DOHH2 (cell line): ENCODE data around the gene PIGQ.

ENCODE experiments used
- H3F3A ChIP-seq: fragments of 200-600 bp; sonication (generic), shearing (Covaris generic); 2 replicates; pipeline ENCODE4 v1.6.0; 2016; ENCODE audit warnings: antibody characterized with exemption, mild to moderate bottlenecking; ENCODE audit not compliant: control insufficient read depth, insufficient read depth
- H3K27ac ChIP-seq: fragments of 200-600 bp; sonication (generic); 2 replicates; pipeline ENCODE4 v1.5.1; 2014; ENCODE audit warnings: low read depth, mild to moderate bottlenecking, low read length, moderate library complexity
- H3K27me3 ChIP-seq: fragments of 200-600 bp; sonication (generic); 2 replicates; pipeline ENCODE4 v1.6.1; 2014; ENCODE audit warnings: mild to moderate bottlenecking, low read length, mixed read lengths; ENCODE audit not compliant: control insufficient read depth
- H3K36me3 ChIP-seq: fragments of 200-600 bp; sonication (generic); 2 replicates; pipeline ENCODE4 v1.6.1; 2014; ENCODE audit warnings: mild to moderate bottlenecking, low read length, moderate library complexity, mixed read lengths; ENCODE audit not compliant: control insufficient read depth
- H3K4me1 ChIP-seq: fragments of 200-600 bp; sonication (generic); 2 replicates; pipeline ENCODE4 v1.6.1; 2014; ENCODE audit warnings: mild to moderate bottlenecking, low read length, mixed read lengths; ENCODE audit not compliant: control insufficient read depth
- H3K4me2 ChIP-seq: fragments of 200-600 bp; sonication (generic); 2 replicates; pipeline ENCODE4 v1.6.0; 2014; ENCODE audit warnings: mild to moderate bottlenecking, low read length, moderate library complexity
- H3K4me3 ChIP-seq: fragments of 200-600 bp; sonication (generic); 2 replicates; pipeline ENCODE4 v1.5.1; 2014; ENCODE audit warnings: mild to moderate bottlenecking, low read length, mixed read lengths
- H3K79me2 ChIP-seq: fragments of 200-600 bp; sonication (generic); 2 replicates; pipeline ENCODE4 v1.6.1; 2014; ENCODE audit warnings: mild to moderate bottlenecking, low read length, mixed read lengths; ENCODE audit not compliant: control insufficient read depth
- H3K9me2 ChIP-seq: fragments of 200-600 bp; sonication (generic); replicated peaks from 2 replicates; pipeline ENCODE4 v1.6.1; 2014; ENCODE audit warnings: mild to moderate bottlenecking, low read length, mixed read lengths; ENCODE audit not compliant: control insufficient read depth
- H3K9me3 ChIP-seq: fragments of 200-600 bp; sonication (generic); 2 replicates; pipeline ENCODE4 v1.6.1; 2014; ENCODE audit warnings: antibody characterized with exemption, low read length, mixed read lengths; ENCODE audit not compliant: control insufficient read depth, insufficient read depth
- H4K20me1 ChIP-seq: fragments of 200-600 bp; sonication (generic); 2 replicates; pipeline ENCODE4 v1.6.0; 2014; ENCODE audit warnings: low read depth, mild to moderate bottlenecking, antibody characterized with exemption, low read length, moderate library complexity; ENCODE audit not compliant: control insufficient read depth, insufficient read depth
- CTCF ChIP-seq: fragments of 200-600 bp; sonication (generic); IDR thresholded peaks from one replicate; pipeline ENCODE4 v1.5.1; 2014; ENCODE audit warnings: antibody characterized with exemption, mild to moderate bottlenecking, low read depth, low read length; ENCODE audit not compliant: poor library complexity, severe bottlenecking
- EZH2phosphoT487 ChIP-seq: fragments of 200-600 bp; sonication (generic); IDR thresholded peaks from 2 replicates; pipeline ENCODE4 v1.6.1; 2017; ENCODE audit warnings: borderline replicate concordance, mild to moderate bottlenecking, antibody characterized with exemption, low read length, moderate library complexity, mixed read lengths

The PIGQ gene

GRCh38 chr16:554297-554621, 15.5 kb upstream of the PIGQ start:
- H3K27ac ChIP-seq: no peak overlapping the region
- H3K4me3 ChIP-seq: no peak overlapping the region
- H3K4me1 ChIP-seq: peaks cover 8% of the 10 kb centered on the region
- H4K20me1 ChIP-seq: no peaks in the 10 kb centered on the region; the same call in 1 of the 2 replicates
- H3F3A ChIP-seq: no peaks in the 10 kb centered on the region
- no peak overlapping the region for H3K4me2 ChIP-seq
- peaks cover 18% of the 10 kb centered on the region; the same call in 1 of the 2 replicates for H3K36me3 ChIP-seq
- TF ChIP-seq CTCF (no peak), EZH2phosphoT487 (no peak)
- no peaks in the 10 kb centered on the region for H3K79me2 ChIP-seq
- H3K9me3 ChIP-seq: no peaks in the 10 kb centered on the region
- peaks cover under 1% of the 10 kb centered on the region; the same call in 1 of the 2 replicates for H3K27me3 ChIP-seq
- H3K9me2 ChIP-seq: no peaks in the 10 kb centered on the region

GRCh38 chr16:554640-555365, 15.0 kb upstream of the PIGQ start:
- TF ChIP-seq CTCF (no peak), EZH2phosphoT487 (no peak)
- Histone ChIP-seq H3K9me3 (no peaks in the 10 kb centered on the region), H3K4me2 (no peak overlapping the region), H3K4me3 (no peak overlapping the region), H3K79me2 (no peaks in the 10 kb centered on the region), H3K36me3 (peaks cover 16% of the 10 kb centered on the region; the same call in 1 of the 2 replicates), H3K9me2 (no peaks in the 10 kb centered on the region), H4K20me1 (no peaks in the 10 kb centered on the region; the same call in 1 of the 2 replicates), H3K4me1 (peaks cover 8% of the 10 kb centered on the region), H3F3A (no peaks in the 10 kb centered on the region), H3K27me3 (peaks cover 6% of the 10 kb centered on the region), H3K27ac (no peak overlapping the region)

- H3K9me3 ChIP-seq: no peaks in the 10 kb centered on the region
- no peak overlapping the region for H3K27ac ChIP-seq
- H3K4me3 ChIP-seq: no peak overlapping the region
- H3K36me3 ChIP-seq: peaks cover 14% of the 10 kb centered on the region; the same call in 1 of the 2 replicates
- H3K4me2 ChIP-seq: no peak overlapping the region
- no peak for TF ChIP-seq CTCF
- TF ChIP-seq EZH2phosphoT487: no peak
- H3F3A ChIP-seq: no peaks in the 10 kb centered on the region
- peaks cover 8% of the 10 kb centered on the region for H3K4me1 ChIP-seq
- no peaks in the 10 kb centered on the region; the same call in 1 of the 2 replicates for H4K20me1 ChIP-seq
- peaks cover 6% of the 10 kb centered on the region for H3K27me3 ChIP-seq
- H3K79me2 ChIP-seq: no peaks in the 10 kb centered on the region
- no peaks in the 10 kb centered on the region for H3K9me2 ChIP-seq
Observed at GRCh38 chr16:555528-556473, 14.0 kb upstream of the PIGQ start.
